ENCODE results near the gene CITED2.

CITED2 gene

DNA sequence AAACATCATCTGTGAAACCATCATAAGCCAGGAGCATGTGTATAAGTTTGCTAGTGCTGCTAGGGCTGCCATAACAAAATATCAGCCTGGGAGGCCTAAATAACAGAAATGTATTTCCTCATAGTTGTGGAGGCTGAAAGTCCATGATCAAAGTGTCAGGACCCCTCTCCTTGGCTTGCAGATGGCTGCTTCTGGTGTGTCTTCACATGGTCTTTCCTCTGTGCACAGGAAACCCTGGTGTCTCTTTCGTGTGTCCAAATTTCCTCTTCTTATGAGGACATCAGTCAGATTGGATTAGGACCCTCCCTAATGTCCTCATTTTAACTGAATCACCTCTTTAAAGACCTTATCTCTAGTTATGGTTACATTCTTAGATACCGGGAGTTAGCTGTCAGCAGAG lies 6.2 kb upstream of the CITED2 start:
- DNase-seq (ENCODE audit: low read depth), result no peak
- Histone ChIP-seq H3K36me3 (ENCODE audit: control insufficient read depth, insufficient read depth, low read length, severe bottlenecking) (no peaks in the 10 kb centered on the region), H3K4me3 (ENCODE audit: low read length) (no peak overlapping the region)

GRCh38 chr6:139380168-139380567 lies 5.7 kb upstream of the CITED2 start:
- no peak for DNase-seq (ENCODE audit: low read depth)
- Histone ChIP-seq H3K9me3 (ENCODE audit: control insufficient read depth, low read length) (no peaks in the 10 kb centered on the region), H3K27me3 (replicated peaks; ENCODE audit: control insufficient read depth, insufficient read depth, low read length) (no peaks in the 10 kb centered on the region), H3K4me1 (ENCODE audit: control insufficient read depth, insufficient read depth, low read length) (peaks cover 19% of the 10 kb centered on the region), H3K4me3 (ENCODE audit: low read length) (no peak overlapping the region), H3K36me3 (ENCODE audit: control insufficient read depth, insufficient read depth, low read length, severe bottlenecking) (no peaks in the 10 kb centered on the region), H3K9ac (ENCODE audit: low read length) (no peak overlapping the region)

More for the DNA sequence above, 6.2 kb upstream of the CITED2 start:
- peaks cover 19% of the 10 kb centered on the region for H3K4me1 ChIP-seq (ENCODE audit: control insufficient read depth, insufficient read depth, low read length)
- H3K27me3 ChIP-seq (replicated peaks; ENCODE audit: control insufficient read depth, insufficient read depth, low read length), result no peaks in the 10 kb centered on the region
- H3K9ac ChIP-seq (ENCODE audit: low read length), result no peak overlapping the region
- no peaks in the 10 kb centered on the region for H3K9me3 ChIP-seq (ENCODE audit: control insufficient read depth, low read length)

DNA sequence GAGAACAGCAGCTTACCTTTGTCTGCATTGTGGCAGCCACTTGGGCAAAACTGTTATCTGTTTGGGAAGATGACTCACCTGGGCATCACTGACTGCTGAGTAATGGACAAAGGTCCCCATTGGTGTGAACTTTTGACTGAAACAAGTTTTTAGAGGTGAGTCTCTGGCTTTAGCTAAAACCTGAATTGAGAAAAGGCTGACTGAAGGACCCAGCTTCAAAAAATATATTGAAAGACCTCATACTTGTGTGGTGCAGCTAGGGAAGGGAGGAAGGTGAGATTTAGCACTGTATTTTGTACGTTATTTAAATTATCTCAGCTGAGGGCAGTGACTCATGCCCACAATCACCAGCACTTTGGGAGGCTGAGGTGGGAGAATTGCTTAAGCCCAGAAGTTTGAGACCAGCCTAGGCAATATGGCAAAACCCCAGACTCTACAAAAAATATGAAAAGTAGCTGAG lies 4.5 kb upstream of the CITED2 start:
- Histone ChIP-seq H3K9ac (ENCODE audit: low read length) (no peak overlapping the region), H3K4me3 (ENCODE audit: low read length) (no peak overlapping the region), H3K4me1 (ENCODE audit: control insufficient read depth, insufficient read depth, low read length) (peaks cover 19% of the 10 kb centered on the region), H3K27me3 (replicated peaks; ENCODE audit: control insufficient read depth, insufficient read depth, low read length) (no peaks in the 10 kb centered on the region), H3K9me3 (ENCODE audit: control insufficient read depth, low read length) (no peaks in the 10 kb centered on the region), H3K36me3 (ENCODE audit: control insufficient read depth, insufficient read depth, low read length, severe bottlenecking) (no peaks in the 10 kb centered on the region)
- DNase-seq (ENCODE audit: low read depth), result no peak

DNA sequence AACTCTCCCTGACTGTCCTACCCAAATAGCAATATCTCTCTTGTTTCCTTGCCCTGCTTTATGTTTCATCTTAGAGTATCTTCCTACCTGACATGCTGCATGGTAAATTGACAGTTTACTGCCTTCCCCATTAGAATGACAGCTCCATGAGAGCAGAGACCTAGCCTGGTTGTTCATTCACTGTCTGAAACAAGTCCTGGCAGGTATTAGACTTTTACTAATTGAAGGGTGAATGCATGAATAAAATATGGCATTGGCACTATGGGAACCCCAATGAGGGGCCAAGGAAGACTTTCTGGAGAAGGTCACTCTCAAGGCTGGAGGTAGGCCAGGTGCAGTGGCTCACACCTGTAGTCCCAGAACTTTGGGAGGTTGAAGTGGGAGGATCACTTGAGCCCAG lies 3.8 kb upstream of the CITED2 start:
- Histone ChIP-seq H3K9ac (ENCODE audit: low read length) (no peak overlapping the region), H3K9me3 (ENCODE audit: control insufficient read depth, low read length) (no peaks in the 10 kb centered on the region), H3K4me3 (ENCODE audit: low read length) (no peak overlapping the region), H3K36me3 (ENCODE audit: control insufficient read depth, insufficient read depth, low read length, severe bottlenecking) (no peaks in the 10 kb centered on the region), H3K27me3 (replicated peaks; ENCODE audit: control insufficient read depth, insufficient read depth, low read length) (no peaks in the 10 kb centered on the region), H3K4me1 (ENCODE audit: control insufficient read depth, insufficient read depth, low read length) (peaks cover 12% of the 10 kb centered on the region)
- DNase-seq (ENCODE audit: low read depth), result no peak

- no peaks in the 10 kb centered on the region for H3K27me3 ChIP-seq (replicated peaks; ENCODE audit: control insufficient read depth, insufficient read depth, low read length)
- peak overlapping the region; percentile 98 for H3K9ac ChIP-seq (ENCODE audit: low read length)
- DNase-seq (ENCODE audit: low read depth), result peak; percentile 39
- peaks cover 10% of the 10 kb centered on the region for H3K4me1 ChIP-seq (ENCODE audit: control insufficient read depth, insufficient read depth, low read length)
- H3K4me3 ChIP-seq (ENCODE audit: low read length), result peak overlapping the region; percentile 91
- no peaks in the 10 kb centered on the region for H3K9me3 ChIP-seq (ENCODE audit: control insufficient read depth, low read length)
- peaks cover 12% of the 10 kb centered on the region for H3K36me3 ChIP-seq (ENCODE audit: control insufficient read depth, insufficient read depth, low read length, severe bottlenecking)
Measured at GRCh38 chr6:139376604-139377218, 2.3 kb upstream of the CITED2 start.

- H3K27me3 ChIP-seq (replicated peaks; ENCODE audit: control insufficient read depth, insufficient read depth, low read length), result no peaks in the 10 kb centered on the region
Measured at GRCh38 chr6:139376017-139376330, 1.5 kb upstream of the CITED2 start.

GRCh38 chr6:139375226-139376016 lies 973 bp upstream of the CITED2 start:
- Histone ChIP-seq H3K27me3 (replicated peaks; ENCODE audit: control insufficient read depth, insufficient read depth, low read length) (no peaks in the 10 kb centered on the region), H3K4me1 (ENCODE audit: control insufficient read depth, insufficient read depth, low read length) (peaks cover 20% of the 10 kb centered on the region), H3K4me3 (ENCODE audit: low read length) (peak overlapping the region; percentile 91), H3K9ac (ENCODE audit: low read length) (peak overlapping the region; percentile 98), H3K36me3 (ENCODE audit: control insufficient read depth, insufficient read depth, low read length, severe bottlenecking) (peaks cover 19% of the 10 kb centered on the region), H3K9me3 (ENCODE audit: control insufficient read depth, low read length) (no peaks in the 10 kb centered on the region)
- DNase-seq (ENCODE audit: low read depth), result peak; percentile 96

More at GRCh38 chr6:139376017-139376330, 1.5 kb upstream of the CITED2 start:
- H3K9me3 ChIP-seq (ENCODE audit: control insufficient read depth, low read length), result no peaks in the 10 kb centered on the region
- peak; percentile 62 for DNase-seq (ENCODE audit: low read depth)
- H3K4me1 ChIP-seq (ENCODE audit: control insufficient read depth, insufficient read depth, low read length), result peaks cover 14% of the 10 kb centered on the region
- peaks cover 19% of the 10 kb centered on the region for H3K36me3 ChIP-seq (ENCODE audit: control insufficient read depth, insufficient read depth, low read length, severe bottlenecking)
- peak overlapping the region; percentile 91 for H3K4me3 ChIP-seq (ENCODE audit: low read length)
- H3K9ac ChIP-seq (ENCODE audit: low read length), result peak overlapping the region; percentile 98

- no peaks in the 10 kb centered on the region for H3K27me3 ChIP-seq (replicated peaks; ENCODE audit: control insufficient read depth, insufficient read depth, low read length)
- no peaks in the 10 kb centered on the region for H3K9me3 ChIP-seq (ENCODE audit: control insufficient read depth, low read length)
- H3K4me3 ChIP-seq (ENCODE audit: low read length), result peak overlapping the region; percentile 91
- H3K4me1 ChIP-seq (ENCODE audit: control insufficient read depth, insufficient read depth, low read length), result peaks cover 34% of the 10 kb centered on the region
- peaks cover 19% of the 10 kb centered on the region for H3K36me3 ChIP-seq (ENCODE audit: control insufficient read depth, insufficient read depth, low read length, severe bottlenecking)
- DNase-seq (ENCODE audit: low read depth), result no peak
- H3K9ac ChIP-seq (ENCODE audit: low read length), result peak overlapping the region; percentile 98
Measured at GRCh38 chr6:139373928-139374356, 506 bp downstream of the CITED2 start.

DNA sequence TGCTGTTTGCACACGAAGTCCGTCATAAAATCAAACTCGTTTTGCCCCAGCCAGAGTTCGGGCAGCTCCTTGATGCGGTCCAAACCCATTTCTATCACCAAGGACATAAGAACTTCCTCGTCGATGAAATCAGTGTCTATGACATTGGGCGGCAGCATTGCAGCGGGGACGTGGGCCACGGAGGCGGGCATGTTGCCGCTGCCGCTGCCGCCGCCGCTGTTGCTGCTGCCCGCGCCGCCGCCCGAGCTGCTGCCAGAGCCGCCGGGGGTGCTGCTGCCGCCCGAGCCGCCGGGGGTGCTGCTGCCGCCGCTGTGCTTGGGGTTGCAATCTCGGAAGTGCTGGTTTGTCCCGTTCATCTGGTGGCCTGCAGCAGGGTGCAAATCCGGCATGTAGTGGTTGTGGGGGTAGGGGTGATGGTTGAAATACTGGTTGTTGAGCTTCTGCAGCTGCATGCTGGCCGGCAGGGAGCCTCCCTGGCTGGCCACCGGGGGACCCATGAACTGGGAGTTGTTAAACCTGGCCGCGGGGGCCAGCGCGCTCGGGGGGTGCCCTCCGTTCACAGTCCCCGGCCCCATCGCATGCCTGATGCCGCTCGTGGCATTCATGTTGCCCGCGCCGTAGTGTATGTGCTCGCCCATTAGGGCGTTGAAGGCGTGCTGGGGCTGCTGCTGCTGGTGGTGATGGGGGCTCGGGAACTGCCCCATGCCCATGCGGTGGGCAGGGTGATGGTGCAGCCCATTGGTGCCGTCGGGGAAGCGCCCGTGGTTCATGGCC lies 1.1 kb downstream of the CITED2 start:
- no peaks in the 10 kb centered on the region for H3K27me3 ChIP-seq (replicated peaks; ENCODE audit: control insufficient read depth, insufficient read depth, low read length)

GRCh38 chr6:139372326-139373153 lies 1.9 kb downstream of the CITED2 start:
- Histone ChIP-seq H3K9ac (ENCODE audit: low read length) (peak overlapping the region; percentile 98), H3K4me1 (ENCODE audit: control insufficient read depth, insufficient read depth, low read length) (peaks cover 35% of the 10 kb centered on the region), H3K4me3 (ENCODE audit: low read length) (peak overlapping the region; percentile 91), H3K27me3 (replicated peaks; ENCODE audit: control insufficient read depth, insufficient read depth, low read length) (no peaks in the 10 kb centered on the region), H3K9me3 (ENCODE audit: control insufficient read depth, low read length) (no peaks in the 10 kb centered on the region), H3K36me3 (ENCODE audit: control insufficient read depth, insufficient read depth, low read length, severe bottlenecking) (peaks cover 19% of the 10 kb centered on the region)
- DNase-seq (ENCODE audit: low read depth), result peak; percentile 29

More for the DNA sequence above, 1.1 kb downstream of the CITED2 start:
- Histone ChIP-seq H3K4me3 (ENCODE audit: low read length) (peak overlapping the region; percentile 91), H3K36me3 (ENCODE audit: control insufficient read depth, insufficient read depth, low read length, severe bottlenecking) (peaks cover 19% of the 10 kb centered on the region), H3K9me3 (ENCODE audit: control insufficient read depth, low read length) (no peaks in the 10 kb centered on the region), H3K4me1 (ENCODE audit: control insufficient read depth, insufficient read depth, low read length) (peaks cover 35% of the 10 kb centered on the region), H3K9ac (ENCODE audit: low read length) (peak overlapping the region; percentile 98)
- peak; percentile 64 for DNase-seq (ENCODE audit: low read depth)
